H1 (cell line): ENCODE measurements around the gene VPS50. TPM values are rescaled to one million over a fixed set of nuclear protein-coding genes. Genes with fewer than 3 reads are reported as not detected.

Experiments
- CTCF ChIA-PET: fragments of 300-600 bp; sonication (Branson Sonifier 250); formaldehyde crosslinking; loops from one replicate; lab custom pipeline; 2021; ENCODE audit not compliant: partially characterized antibody; lab: Charles Lee
- POLR2A ChIA-PET: fragments of 300-600 bp; sonication (Branson Sonifier 250); formaldehyde crosslinking; loops from one replicate; lab custom pipeline; 2021; ENCODE audit warnings: inconsistent platforms; ENCODE audit not compliant: partially characterized antibody; lab: Charles Lee
- DNase-seq, 2 experiments: peaks; one replicate each; pipeline versions ENCODE4 v3.0.0 to v3.0.0-alpha.2; 2010 to 2022; ENCODE audit warnings: low spot score in 2 of 2, low read depth in 1 of 2, mixed read lengths in 1 of 2
- FAIRE-seq: peaks from 2 replicates; lab custom pipeline; 2011; peaks lifted over from hg19 to GRCh38; lab: Jason Lieb, UNC
- H2AFZ ChIP-seq: 2 replicates; pipeline ENCODE4 v1.8.1; 2012; ENCODE audit warnings: low read length, inconsistent platforms
- H2AK5ac ChIP-seq: 2 replicates; pipeline ENCODE4 v1.6.1; 2013; ENCODE audit warnings: low read depth, low read length
- H2BK120ac ChIP-seq: replicated peaks from 2 replicates; pipeline ENCODE3; 2013; ENCODE audit warnings: low read depth, low read length, inconsistent platforms
- H2BK12ac ChIP-seq: 2 replicates; pipeline ENCODE4 v1.6.1; 2013; ENCODE audit warnings: low read depth, low read length
- H2BK15ac ChIP-seq: 2 replicates; pipeline ENCODE4 v1.6.1; 2013; ENCODE audit warnings: low read length
- H2BK20ac ChIP-seq: 2 replicates; pipeline ENCODE4 v1.6.1; 2013; ENCODE audit warnings: low read length
- H2BK5ac ChIP-seq: 2 replicates; pipeline ENCODE4 v1.6.1; 2013; ENCODE audit warnings: low read depth, low read length
- H3K14ac ChIP-seq: 2 replicates; pipeline ENCODE4 v1.6.1; 2013; ENCODE audit warnings: inconsistent platforms; ENCODE audit not compliant: insufficient read length
- H3K18ac ChIP-seq: 2 replicates; pipeline ENCODE4 v1.6.1; 2013; ENCODE audit warnings: low read length; ENCODE audit errors: extremely low read depth
- H3K23ac ChIP-seq: 2 replicates; pipeline ENCODE4 v1.6.1; 2013; ENCODE audit warnings: inconsistent platforms; ENCODE audit not compliant: insufficient read length
- H3K23me2 ChIP-seq: 2 replicates; pipeline ENCODE4 v1.6.1; 2013; ENCODE audit warnings: low read depth, low read length
- H3K27ac ChIP-seq: 2 replicates; pipeline ENCODE4 v1.6.1; 2011; ENCODE audit warnings: low read depth, low read length, inconsistent platforms
- H3K27me3 ChIP-seq, 4 experiments: replicated peaks in 1 of 4; 1 replicate in 1 of 4; 2 replicates in 3 of 4; pipeline versions ENCODE4 v1.6.1 to v1.8.1; 2011 to 2013; ENCODE audit warnings: low read length in 3 of 4, mild to moderate bottlenecking in 3 of 4, inconsistent platforms in 2 of 4, mixed read lengths in 2 of 4, moderate library complexity in 1 of 4; ENCODE audit not compliant: control insufficient read depth in 3 of 4, insufficient read depth in 3 of 4; ENCODE audit errors: extremely low read depth in 1 of 4
- H3K36me3 ChIP-seq, 4 experiments: 2 replicates each; pipeline versions ENCODE4 v1.6.1 to v1.8.1; 2011 to 2013; ENCODE audit warnings: mild to moderate bottlenecking in 4 of 4, low read length in 3 of 4, moderate library complexity in 2 of 4, control low read depth in 1 of 4, inconsistent platforms in 1 of 4; ENCODE audit not compliant: insufficient read depth in 4 of 4, control insufficient read depth in 2 of 4
- H3K4ac ChIP-seq: replicated peaks from 2 replicates; pipeline ENCODE3; 2013; ENCODE audit warnings: low read length, low read depth, mixed read lengths, inconsistent platforms; ENCODE audit not compliant: insufficient read length
- H3K4me1 ChIP-seq, 4 experiments: replicated peaks in 1 of 4; 1 replicate in 1 of 4; 2 replicates in 3 of 4; pipeline versions ENCODE4 v1.6.1 to v1.8.1; 2011 to 2013; ENCODE audit warnings: low read length in 3 of 4, inconsistent platforms in 2 of 4, mixed read lengths in 1 of 4; ENCODE audit not compliant: insufficient read depth in 4 of 4, control insufficient read depth in 3 of 4
- H3K4me2 ChIP-seq, 2 experiments: 2 replicates each; pipeline versions ENCODE4 v1.6.1 to v1.8.1; 2011 to 2013; ENCODE audit warnings: low read depth in 2 of 2, low read length in 2 of 2, control low read depth in 1 of 2, inconsistent platforms in 1 of 2, mild to moderate bottlenecking in 1 of 2; ENCODE audit not compliant: insufficient read depth in 1 of 2
- H3K4me3 ChIP-seq, 4 experiments: fragments of 200-600, 300-600 bp in 1 of 4; sonication (generic), shearing (Covaris generic), sonication (Bioruptor Twin) in 1 of 4; 2 replicates each; pipeline versions ENCODE4 v1.5.1 to v1.8.1; 2011 to 2016; ENCODE audit warnings: low read length in 4 of 4, low read depth in 3 of 4, control low read depth in 2 of 4, inconsistent platforms in 2 of 4, mild to moderate bottlenecking in 2 of 4, mixed read lengths in 1 of 4, moderate library complexity in 1 of 4; ENCODE audit not compliant: insufficient read depth in 2 of 4; ENCODE audit errors: extremely low read depth in 1 of 4
- H3K56ac ChIP-seq: replicated peaks from 2 replicates; pipeline ENCODE3; 2013; ENCODE audit warnings: low read depth, mild to moderate bottlenecking, mixed read lengths, low read length, inconsistent platforms; ENCODE audit not compliant: insufficient read length
- H3K79me1 ChIP-seq: 2 replicates; pipeline ENCODE4 v1.6.1; 2013; ENCODE audit warnings: low read depth, low read length, control low read depth
- H3K79me2 ChIP-seq, 2 experiments: 2 replicates each; pipeline versions ENCODE4 v1.6.1 to v1.8.1; 2012 to 2013; ENCODE audit warnings: low read length in 2 of 2, mild to moderate bottlenecking in 2 of 2, inconsistent platforms in 1 of 2; ENCODE audit not compliant: insufficient read depth in 2 of 2, control insufficient read depth in 1 of 2
- H3K9ac ChIP-seq, 4 experiments: replicated peaks in 1 of 4; 1 replicate in 1 of 4; 2 replicates in 3 of 4; pipeline versions ENCODE4 v1.6.1 to v1.8.1; 2011 to 2013; ENCODE audit warnings: low read depth in 3 of 4, low read length in 3 of 4, control low read depth in 2 of 4, mild to moderate bottlenecking in 2 of 4, moderate library complexity in 2 of 4, inconsistent platforms in 1 of 4; ENCODE audit errors: extremely low read depth in 1 of 4
- H3K9me3 ChIP-seq, 2 experiments: 2 replicates each; pipeline versions ENCODE4 v1.6.1 to v1.8.1; 2012 to 2013; ENCODE audit warnings: mild to moderate bottlenecking in 2 of 2, moderate library complexity in 2 of 2, control low read depth in 1 of 2, inconsistent platforms in 1 of 2, low read depth in 1 of 2, low read length in 1 of 2, mixed read lengths in 1 of 2; ENCODE audit not compliant: insufficient read depth in 2 of 2
- H4K20me1 ChIP-seq, 2 experiments: replicated peaks in 1 of 2; 2 replicates each; pipeline versions ENCODE3 to v1.8.1; 2011 to 2013; ENCODE audit warnings: inconsistent platforms in 2 of 2, low read length in 2 of 2, mild to moderate bottlenecking in 1 of 2; ENCODE audit not compliant: insufficient read depth in 2 of 2, control insufficient read depth in 1 of 2
- H4K5ac ChIP-seq: 2 replicates; pipeline ENCODE4 v1.6.1; 2013; ENCODE audit warnings: low read length, low read depth, mixed read lengths, inconsistent platforms; ENCODE audit not compliant: insufficient read length
- H4K8ac ChIP-seq: 2 replicates; pipeline ENCODE4 v1.8.0; 2013; ENCODE audit warnings: mild to moderate bottlenecking, moderate library complexity, low read length, inconsistent platforms; ENCODE audit not compliant: insufficient read depth; ENCODE audit errors: extremely low read depth
- H4K91ac ChIP-seq: replicated peaks from 2 replicates; pipeline ENCODE3; 2013; ENCODE audit warnings: low read length, mixed read lengths, inconsistent platforms; ENCODE audit not compliant: insufficient read length
- CHD2 ChIP-seq: IDR thresholded peaks from 2 replicates; pipeline ENCODE4 v1.6.1; 2012; ENCODE audit warnings: low read length, improper control_type of control experiment
- EGR1 ChIP-seq: IDR thresholded peaks from 2 replicates; pipeline ENCODE4 v1.6.1; 2011; ENCODE audit warnings: low read depth, low read length, borderline replicate concordance
- POLR2A ChIP-seq, 2 experiments: IDR thresholded peaks; 1 replicate in 1 of 2; 2 replicates in 1 of 2; pipeline ENCODE4 v1.6.1; 2011; ENCODE audit warnings: low read depth in 2 of 2, low read length in 2 of 2, mild to moderate bottlenecking in 2 of 2; ENCODE audit errors: control extremely low read depth in 1 of 2
- SAP30 ChIP-seq: fragments of 300-600 bp; sonication (generic); IDR thresholded peaks from 2 replicates; pipeline ENCODE4 v1.7.1; 2012; ENCODE audit warnings: low read length, moderate library complexity, mild to moderate bottlenecking, inconsistent platforms; ENCODE audit not compliant: insufficient read depth, insufficient replicate concordance
- SP4 ChIP-seq: IDR thresholded peaks from 2 replicates; pipeline ENCODE4 v1.6.1; 2012; ENCODE audit warnings: low read length, inconsistent platforms
- YY1 ChIP-seq: IDR thresholded peaks from 2 replicates; pipeline ENCODE4 v1.6.1; 2011; ENCODE audit warnings: low read depth, mild to moderate bottlenecking, low read length
- WGBS, 2 experiments: shearing (Covaris generic) in 1 of 2; methylation state at CpG; one replicate each; pipeline versions ENCODE4 v1.1.6 to v1.1.7; 2013 to 2015; ENCODE audit warnings: low lambda C conversion rate in 2 of 2, mixed read lengths in 2 of 2, inconsistent platforms in 1 of 2, low coverage in 1 of 2, missing lambda C conversion rate in 1 of 2; ENCODE audit not compliant: insufficient replicate concordance in 2 of 2, insufficient coverage in 1 of 2, insufficient read length in 1 of 2; ENCODE audit errors: extremely low coverage in 1 of 2, missing lambda C conversion rate in 1 of 2; 5-methylcytosine and 5-hydroxymethylcytosine counted together
- polyA plus RNA-seq, 7 experiments: library from polyadenylated mRNA; depleted of rRNA in 3 of 7; stranded (reverse) in 5 of 7; unstranded in 2 of 7; fragments of >200 nt in 5 of 7; fragments of 200-250 nt in 2 of 7; gene quantifications; 1 replicate in 5 of 7; 2 replicates in 1 of 7; 4 replicates in 1 of 7; pipeline versions ENCODE4 v1.2.1 to v1.2.3, GENCODE V29; 2011 to 2013; ENCODE audit warnings: missing spikeins in 2 of 7, mixed read lengths in 2 of 7
- total RNA-seq: library from RNA; stranded (reverse); fragmentation: NEBNext Ultra II Directional; extraction: Animal tissue kit (Norgen Biotek cat#: 25700); gene quantifications from 2 replicates; pipeline ENCODE4 v1.2.1, GENCODE V29; 2021

Gene VPS50
- total and polyA plus RNA-seq, 2 of the 8 experiments (the other 6 are each of a cell fraction or from before 2014, with no cell fraction given), result 3.7 to 9.3 TPM

DNA sequence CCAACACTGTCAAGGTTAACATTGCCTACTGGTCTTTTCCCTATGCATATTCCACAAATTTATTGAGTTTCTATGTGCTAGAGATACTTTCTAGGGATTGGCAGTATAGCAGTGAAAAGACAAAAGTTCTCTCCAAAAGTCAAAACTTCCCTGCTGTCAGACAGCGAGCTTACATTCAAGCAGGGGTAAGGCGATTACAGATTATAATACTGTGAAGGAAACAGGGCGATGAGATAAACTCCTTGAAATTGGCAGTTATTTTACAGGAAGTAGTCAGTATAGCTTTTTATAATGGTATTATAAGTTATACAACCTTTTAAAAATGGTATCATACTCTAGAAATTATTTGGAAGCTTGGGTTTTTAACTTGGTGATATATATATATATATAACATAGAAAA lies 9.9 kb downstream of the VPS50 start:
- 89% methylated on average over 3 of the region's 3 CpGs; no CpG with 5 or more reads in 1 of the 2 experiments for WGBS, 2 experiments
- CTCF ChIA-PET, result interaction anchor here (0.7 to 3.5 kb wide), 5 partner anchors 14 to 660 kb away, joined by 3 to 17 read pairs (median 9); no protein-coding TSS in a partner anchor

More for the DNA sequence above, 9.9 kb downstream of the VPS50 start:
- no peaks in the 10 kb centered on the region for H3K23me2 ChIP-seq
- TF ChIP-seq YY1 (no peak), EGR1 (no peak), CHD2 (no peak), SP4 (no peak), SAP30 (no peak), POLR2A (IDR thresholded peaks at IDR 0.05; ENCODE audit: control extremely low read depth in 1 of 2, low read depth in 2 of 2, low read length in 2 of 2) (no peak)
- H4K5ac ChIP-seq, result no peak overlapping the region
- FAIRE-seq (no peak), DNase-seq (no peak)
- no peaks in the 10 kb centered on the region for H3K4me1 ChIP-seq
- H3K4me3 ChIP-seq, result no peak overlapping the region
- H3K18ac ChIP-seq, result no peak overlapping the region
- no peak overlapping the region for H3K56ac ChIP-seq
- no peak overlapping the region for H2BK20ac ChIP-seq
- H4K91ac ChIP-seq, result no peak overlapping the region
- H3K14ac ChIP-seq, result no peak overlapping the region
- no peak overlapping the region for H3K23ac ChIP-seq
- no peak overlapping the region for H3K27ac ChIP-seq
- H3K9me3 ChIP-seq, result no peaks in the 10 kb centered on the region
- H2BK15ac ChIP-seq, result no peak overlapping the region
- no peaks in the 10 kb centered on the region for H3K79me1 ChIP-seq
- H3K9ac ChIP-seq, result no peak overlapping the region
- H2AK5ac ChIP-seq, result no peak overlapping the region
- H3K79me2 ChIP-seq, result no peaks in the 10 kb centered on the region; a peak in 1 of 4 replicates
- POLR2A ChIA-PET, result no interaction called here
- H2AFZ ChIP-seq, result no peak overlapping the region
- no peak overlapping the region for H2BK12ac ChIP-seq
- H2BK120ac ChIP-seq, result no peak overlapping the region
- H4K20me1 ChIP-seq, result no peaks in the 10 kb centered on the region
- no peaks in the 10 kb centered on the region for H3K36me3 ChIP-seq
- H3K4me2 ChIP-seq, result no peak overlapping the region
- H2BK5ac ChIP-seq, result no peak overlapping the region
- H3K4ac ChIP-seq, result no peak overlapping the region
- H4K8ac ChIP-seq, result no peak overlapping the region
- H3K27me3 ChIP-seq, result no peaks in the 10 kb centered on the region
